NCI-H2227 (cell line): ENCODE results near the gene ATG16L2.

Experiments
- DNase-seq: peaks from one replicate; lab custom pipeline; 2025; ENCODE audit not compliant: unreplicated experiment; lab: John Stamatoyannopoulos, UW

ATG16L2 gene

GRCh38 chr11:72875736-72876135 is 61.5 kb downstream of the ATG16L2 start:
- no peak for DNase-seq

- DNase-seq, result no peak
Observed at GRCh38 chr11:72876147-72876546, 61.9 kb downstream of the ATG16L2 start.
